Mesenchymal stem cell (in vitro differentiated cells and primary cell): ENCODE data around the gene RFC2.

ENCODE experiments used
- DNase-seq: peaks from one replicate; pipeline ENCODE4 v3.0.0-alpha.2; 2013
- H2AFZ ChIP-seq: one replicate; pipeline ENCODE4 v1.6.1; 2013; ENCODE audit warnings: low read depth, mild to moderate bottlenecking, control low read depth, inconsistent platforms, low read length, moderate library complexity
- H2AK5ac ChIP-seq: 2 replicates; pipeline ENCODE4 v1.6.1; 2013; ENCODE audit warnings: low read length, moderate library complexity, mild to moderate bottlenecking, inconsistent platforms; ENCODE audit not compliant: severe bottlenecking
- H2BK120ac ChIP-seq: one replicate; pipeline ENCODE4 v1.6.1; 2013; ENCODE audit warnings: low read depth, mild to moderate bottlenecking, inconsistent platforms, low read length, moderate library complexity
- H2BK12ac ChIP-seq, 2 experiments: one replicate each; pipeline ENCODE4 v1.6.1; 2013; ENCODE audit warnings: inconsistent platforms in 2 of 2, low read length in 2 of 2, mild to moderate bottlenecking in 2 of 2, moderate library complexity in 2 of 2, control low read depth in 1 of 2
- H2BK15ac ChIP-seq: one replicate; pipeline ENCODE4 v1.6.1; 2013; ENCODE audit warnings: mild to moderate bottlenecking, low read depth, inconsistent platforms; ENCODE audit not compliant: poor library complexity, severe bottlenecking
- H2BK5ac ChIP-seq: 2 replicates; pipeline ENCODE4 v1.6.1; 2013; ENCODE audit warnings: low read depth, mild to moderate bottlenecking, low read length, control low read depth, inconsistent platforms; ENCODE audit not compliant: poor library complexity, severe bottlenecking
- H3K14ac ChIP-seq, 2 experiments: one replicate each; pipeline ENCODE4 v1.6.1; 2013; ENCODE audit warnings: inconsistent platforms in 2 of 2, low read length in 2 of 2, control low read depth in 1 of 2, mild to moderate bottlenecking in 1 of 2, moderate library complexity in 1 of 2
- H3K18ac ChIP-seq, 2 experiments: one replicate each; pipeline ENCODE4 v1.6.1; 2013; ENCODE audit warnings: inconsistent platforms in 2 of 2, low read length in 2 of 2, control low read depth in 1 of 2, low read depth in 1 of 2, mild to moderate bottlenecking in 1 of 2
- H3K23ac ChIP-seq, 2 experiments: one replicate each; pipeline ENCODE4 v1.6.1; 2013; ENCODE audit warnings: inconsistent platforms in 2 of 2, low read length in 2 of 2, mild to moderate bottlenecking in 2 of 2, moderate library complexity in 2 of 2, control low read depth in 1 of 2
- H3K27ac ChIP-seq: 2 replicates; pipeline ENCODE4 v1.5.1; 2013; ENCODE audit warnings: mild to moderate bottlenecking, moderate library complexity, low read length, control low read depth, inconsistent platforms; ENCODE audit not compliant: poor library complexity, severe bottlenecking
- H3K27me3 ChIP-seq, 2 experiments: 2 replicates each; pipeline versions ENCODE4 v1.6.1 to v1.7.0; 2013; ENCODE audit warnings: low read length in 2 of 2, mild to moderate bottlenecking in 2 of 2, moderate library complexity in 2 of 2, control low read depth in 1 of 2, inconsistent platforms in 1 of 2; ENCODE audit not compliant: control insufficient read depth in 1 of 2, insufficient read depth in 1 of 2
- H3K36me3 ChIP-seq, 2 experiments: 2 replicates each; pipeline versions ENCODE4 v1.6.1 to v1.7.0; 2013; ENCODE audit warnings: low read length in 2 of 2, control low read depth in 1 of 2, inconsistent platforms in 1 of 2, low read depth in 1 of 2, mild to moderate bottlenecking in 1 of 2; ENCODE audit not compliant: insufficient read depth in 2 of 2, control insufficient read depth in 1 of 2
- H3K4ac ChIP-seq, 2 experiments: one replicate each; pipeline ENCODE4 v1.6.1; 2013; ENCODE audit warnings: inconsistent platforms in 2 of 2, low read length in 2 of 2, mild to moderate bottlenecking in 2 of 2, moderate library complexity in 2 of 2, control low read depth in 1 of 2, low read depth in 1 of 2
- H3K4me1 ChIP-seq: 2 replicates; pipeline ENCODE4 v1.6.1; 2013; ENCODE audit warnings: low read depth, low read length, control low read depth; ENCODE audit not compliant: control insufficient read depth, insufficient read depth
- H3K4me2 ChIP-seq: 2 replicates; pipeline ENCODE4 v1.6.1; 2013; ENCODE audit warnings: low read length, mild to moderate bottlenecking, inconsistent platforms; ENCODE audit not compliant: poor library complexity, severe bottlenecking
- H3K4me3 ChIP-seq, 2 experiments: 2 replicates each; pipeline versions ENCODE4 v1.5.1 to v1.7.0; 2013; ENCODE audit warnings: low read length in 2 of 2, mild to moderate bottlenecking in 2 of 2, control low read depth in 1 of 2, low read depth in 1 of 2; ENCODE audit not compliant: insufficient read depth in 1 of 2
- H3K79me1 ChIP-seq: replicated peaks from 2 replicates; pipeline ENCODE4 v1.6.1; 2013; ENCODE audit warnings: mild to moderate bottlenecking, control low read depth, low read length, inconsistent platforms; ENCODE audit not compliant: poor library complexity, severe bottlenecking
- H3K9ac ChIP-seq: 2 replicates; pipeline ENCODE4 v1.7.0; 2013; ENCODE audit warnings: mild to moderate bottlenecking, low read length, moderate library complexity
- H3K9me3 ChIP-seq: 2 replicates; pipeline ENCODE4 v1.7.0; 2013; ENCODE audit warnings: mild to moderate bottlenecking, low read length; ENCODE audit not compliant: control insufficient read depth
- H4K8ac ChIP-seq: one replicate; pipeline ENCODE4 v1.6.1; 2013; ENCODE audit warnings: inconsistent platforms, mild to moderate bottlenecking, low read length, moderate library complexity
- H4K91ac ChIP-seq: one replicate; pipeline ENCODE4 v1.6.1; 2013; ENCODE audit warnings: mild to moderate bottlenecking, low read length, inconsistent platforms
- WGBS: methylation state at CpG from one replicate; pipeline ENCODE4 v1.1.7; 2013; ENCODE audit warnings: mixed read lengths; 5-methylcytosine and 5-hydroxymethylcytosine counted together

Gene RFC2

GRCh38 chr7:74289659-74290552 is 35.7 kb upstream of the RFC2 start:
- Histone ChIP-seq H3K18ac (peak overlapping the region; percentile 86 to 97), H2AK5ac (no peak overlapping the region), H4K91ac (peak overlapping the region; percentile 73), H3K27ac (no peak overlapping the region), H3K36me3 (peaks cover 0 to 4% of the 10 kb centered on the region in 2 experiments), H2BK12ac (peak overlapping the region in 1 of 2 experiments; percentile 64), H3K27me3 (no peaks in the 10 kb centered on the region), H2BK120ac (peak overlapping the region; percentile 82), H3K14ac (peak overlapping the region; percentile 40 to 96), H3K4ac (peak overlapping the region; percentile 28 to 81), H2AFZ (no peak overlapping the region), H3K4me3 (peak overlapping the region; percentile 93 to 95), H3K79me1 (peaks cover 8% of the 10 kb centered on the region), H3K9me3 (no peaks in the 10 kb centered on the region), H4K8ac (no peak overlapping the region), H3K9ac (peak overlapping the region; percentile 91), H2BK5ac (no peak overlapping the region), H3K4me1 (peaks cover 28% of the 10 kb centered on the region), H2BK15ac (peak overlapping the region; percentile 26), H3K4me2 (peak overlapping the region; percentile 85), H3K23ac (peak overlapping the region in 1 of 2 experiments; percentile 89)
- WGBS, result 3% methylated on average over 43 of the region's 60 CpGs
- DNase-seq, result no peak

GRCh38 chr7:74289018-74289658 is 34.9 kb upstream of the RFC2 start, which contains the start of gene CLIP2:
CLIP2 (plus strand) TSS chr7:74289407; CDS start chr7:74317547, 28,140 bp downstream.
- H3K9ac ChIP-seq, result peak within 1 kb of the TSS; percentile 91
- H3K27ac ChIP-seq, result no peak within 1 kb of the TSS
- H3K4me1 ChIP-seq, result peaks cover 28% of the 10 kb centered on the region
- H2BK12ac ChIP-seq, result peak within 1 kb of the TSS; percentile 94 to 99
- H4K91ac ChIP-seq, result peak within 1 kb of the TSS; percentile 90
- H3K79me1 ChIP-seq, result peaks cover 5% of the 10 kb centered on the region
- H2BK15ac ChIP-seq, result peak within 1 kb of the TSS; percentile 73
- H3K18ac ChIP-seq, result peak within 1 kb of the TSS; percentile 90 to 99
- H3K23ac ChIP-seq, result peak within 1 kb of the TSS in 1 of 2 experiments; percentile 94
- H3K14ac ChIP-seq, result peak within 1 kb of the TSS; percentile 40 to 96
- H4K8ac ChIP-seq, result peak within 1 kb of the TSS; percentile 94
- H3K36me3 ChIP-seq, result peaks cover 0 to 4% of the 10 kb centered on the region in 2 experiments
- H2BK120ac ChIP-seq, result peak within 1 kb of the TSS; percentile 82
- H2BK5ac ChIP-seq, result no peak within 1 kb of the TSS
- H2AK5ac ChIP-seq, result peak within 1 kb of the TSS; percentile 72
- H3K4me2 ChIP-seq, result peak within 1 kb of the TSS; percentile 85
- peak within 1 kb of the TSS; percentile 90 to 99 for H3K4ac ChIP-seq
- under 1% methylated on average over 37 of the region's 67 CpGs for WGBS
- peak within 1 kb of the TSS; percentile 85 for H2AFZ ChIP-seq
- no peaks in the 10 kb centered on the region for H3K27me3 ChIP-seq
- peak within 1 kb of the TSS; percentile 93 to 95 for H3K4me3 ChIP-seq
- DNase-seq, result peak; percentile 83
- H3K9me3 ChIP-seq, result no peaks in the 10 kb centered on the region

- 42% methylated on average over 16 of the region's 20 CpGs for WGBS
- peak overlapping the region; percentile 34 for H2BK15ac ChIP-seq
Measured at GRCh38 chr7:74288034-74288881, 34.1 kb upstream of the RFC2 start.

More at GRCh38 chr7:74288034-74288881, 34.1 kb upstream of the RFC2 start:
- Histone ChIP-seq H3K27ac (no peak overlapping the region), H3K4me2 (no peak overlapping the region), H4K91ac (peak overlapping the region; percentile 84), H2BK12ac (peak overlapping the region; percentile 94 to 99), H3K36me3 (no peaks in the 10 kb centered on the region), H3K23ac (peak overlapping the region in 1 of 2 experiments; percentile 91), H3K9ac (peak overlapping the region; percentile 85), H3K79me1 (peaks cover 3% of the 10 kb centered on the region), H3K4me1 (peaks cover 25% of the 10 kb centered on the region), H3K4ac (peak overlapping the region in 1 of 2 experiments; percentile 99), H2BK5ac (no peak overlapping the region), H4K8ac (peak overlapping the region; percentile 94), H2BK120ac (no peak overlapping the region), H2AFZ (peak overlapping the region; percentile 85), H3K9me3 (no peaks in the 10 kb centered on the region), H2AK5ac (peak overlapping the region; percentile 72), H3K18ac (peak overlapping the region; percentile 90 to 99), H3K27me3 (no peaks in the 10 kb centered on the region), H3K14ac (peak overlapping the region in 1 of 2 experiments; percentile 5), H3K4me3 (peak overlapping the region in 1 of 2 experiments; percentile 82)
- DNase-seq, result peak; percentile 45
